Progenitor cell of endocrine pancreas (in vitro differentiated cells): ENCODE results near the gene MRC2. TPM values are rescaled to one million over a fixed set of nuclear protein-coding genes. Genes with fewer than 3 reads are reported as not detected.

Experiments used
- DNase-seq: peaks from one replicate; pipeline ENCODE4 v3.0.0; 2021; ENCODE audit warnings: low spot score; ENCODE audit not compliant: unreplicated experiment
- H3K27ac Mint-ChIP-seq: 2 replicates; pipeline ENCODE4 v1.8.0; 2021; ENCODE audit warnings: mild to moderate bottlenecking, moderate library complexity, mixed read lengths
- H3K27me3 Mint-ChIP-seq: 2 replicates; pipeline ENCODE4 v1.8.0; 2021; ENCODE audit warnings: mixed read lengths
- H3K36me3 Mint-ChIP-seq: 2 replicates; pipeline ENCODE4 v1.8.0; 2022; ENCODE audit warnings: mixed read lengths; ENCODE audit not compliant: insufficient read depth
- H3K4me1 Mint-ChIP-seq: 2 replicates; pipeline ENCODE4 v1.8.0; 2021; ENCODE audit warnings: low read depth, mixed read lengths
- H3K4me3 Mint-ChIP-seq: 2 replicates; pipeline ENCODE4 v1.8.0; 2021; ENCODE audit warnings: low read depth, mild to moderate bottlenecking, moderate library complexity, mixed read lengths
- H3K9me3 Mint-ChIP-seq: 2 replicates; pipeline ENCODE4 v1.8.0; 2021; ENCODE audit warnings: low read depth, mixed read lengths
- total RNA-seq: library from RNA; stranded (reverse); gene quantifications from 2 replicates; pipeline ENCODE4 v1.2.1, GENCODE V29; 2021
- TF ChIP-seq, protein P1 (sequence below): fragments of 200-600 bp; sonication (generic); IDR thresholded peaks from one replicate; pipeline ENCODE4 v1.5.0; 2021; ENCODE audit warnings: antibody characterized with exemption, mild to moderate bottlenecking; ENCODE audit not compliant: unreplicated experiment

Gene MRC2
- total RNA-seq, 1 donor from 2014 or later: 4.9 TPM

GRCh38 chr17:62707425-62707739, 79.9 kb downstream of the MRC2 start:
- Mint-ChIP-seq H3K27me3 (peaks cover 58% of the 10 kb centered on the region), H3K9me3 (no peaks in the 10 kb centered on the region), H3K4me3 (no peak overlapping the region), H3K4me1 (peaks cover 9% of the 10 kb centered on the region), H3K27ac (no peak overlapping the region), H3K36me3 (peaks cover 2% of the 10 kb centered on the region)
- TF ChIP-seq, protein P1, sequence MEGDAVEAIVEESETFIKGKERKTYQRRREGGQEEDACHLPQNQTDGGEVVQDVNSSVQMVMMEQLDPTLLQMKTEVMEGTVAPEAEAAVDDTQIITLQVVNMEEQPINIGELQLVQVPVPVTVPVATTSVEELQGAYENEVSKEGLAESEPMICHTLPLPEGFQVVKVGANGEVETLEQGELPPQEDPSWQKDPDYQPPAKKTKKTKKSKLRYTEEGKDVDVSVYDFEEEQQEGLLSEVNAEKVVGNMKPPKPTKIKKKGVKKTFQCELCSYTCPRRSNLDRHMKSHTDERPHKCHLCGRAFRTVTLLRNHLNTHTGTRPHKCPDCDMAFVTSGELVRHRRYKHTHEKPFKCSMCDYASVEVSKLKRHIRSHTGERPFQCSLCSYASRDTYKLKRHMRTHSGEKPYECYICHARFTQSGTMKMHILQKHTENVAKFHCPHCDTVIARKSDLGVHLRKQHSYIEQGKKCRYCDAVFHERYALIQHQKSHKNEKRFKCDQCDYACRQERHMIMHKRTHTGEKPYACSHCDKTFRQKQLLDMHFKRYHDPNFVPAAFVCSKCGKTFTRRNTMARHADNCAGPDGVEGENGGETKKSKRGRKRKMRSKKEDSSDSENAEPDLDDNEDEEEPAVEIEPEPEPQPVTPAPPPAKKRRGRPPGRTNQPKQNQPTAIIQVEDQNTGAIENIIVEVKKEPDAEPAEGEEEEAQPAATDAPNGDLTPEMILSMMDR: no peak
- DNase-seq: no peak

DNA sequence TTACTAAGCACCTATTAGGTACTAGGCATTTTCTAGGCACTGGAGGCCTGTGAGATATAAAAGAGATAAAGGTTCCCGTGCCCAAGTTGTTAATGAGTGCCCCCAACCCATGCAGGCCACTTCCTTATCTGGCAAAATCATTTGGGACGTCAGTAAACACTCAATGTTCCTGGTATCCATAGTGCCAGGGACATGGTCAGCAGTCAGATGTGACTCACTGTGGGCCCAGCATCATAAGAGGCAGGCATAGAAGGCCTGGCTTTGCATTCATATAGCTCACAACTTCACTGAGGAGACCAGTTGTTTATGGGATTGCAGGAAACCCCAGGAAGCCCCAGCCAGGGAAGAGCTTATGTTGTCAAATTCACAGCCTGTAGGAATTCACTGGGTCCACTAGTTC, 81.1 kb downstream of the MRC2 start:
- Mint-ChIP-seq H3K27ac (no peak overlapping the region), H3K9me3 (no peaks in the 10 kb centered on the region), H3K4me3 (no peak overlapping the region), H3K4me1 (peaks cover 9% of the 10 kb centered on the region), H3K36me3 (peaks cover 2% of the 10 kb centered on the region), H3K27me3 (peaks cover 49% of the 10 kb centered on the region)
- no peak for DNase-seq
- TF ChIP-seq, protein P1: no peak

- no peak overlapping the region for H3K4me3 Mint-ChIP-seq
Measured at GRCh38 chr17:62712171-62712581, 84.7 kb downstream of the MRC2 start.

GRCh38 chr17:62713086-62713881, 85.8 kb downstream of the MRC2 start:
- no peaks in the 10 kb centered on the region for H3K9me3 Mint-ChIP-seq
- no peak overlapping the region for H3K4me3 Mint-ChIP-seq
- no peak overlapping the region for H3K27ac Mint-ChIP-seq
- DNase-seq: no peak
- no peaks in the 10 kb centered on the region for H3K4me1 Mint-ChIP-seq
- TF ChIP-seq, protein P1: no peak
- peaks cover 25% of the 10 kb centered on the region for H3K27me3 Mint-ChIP-seq
- no peaks in the 10 kb centered on the region for H3K36me3 Mint-ChIP-seq

More at GRCh38 chr17:62712171-62712581, 84.7 kb downstream of the MRC2 start:
- Mint-ChIP-seq H3K36me3 (peaks cover 1% of the 10 kb centered on the region), H3K9me3 (no peaks in the 10 kb centered on the region), H3K27me3 (peaks cover 25% of the 10 kb centered on the region), H3K27ac (no peak overlapping the region), H3K4me1 (no peaks in the 10 kb centered on the region)
- TF ChIP-seq, protein P1: no peak
- no peak for DNase-seq

DNA sequence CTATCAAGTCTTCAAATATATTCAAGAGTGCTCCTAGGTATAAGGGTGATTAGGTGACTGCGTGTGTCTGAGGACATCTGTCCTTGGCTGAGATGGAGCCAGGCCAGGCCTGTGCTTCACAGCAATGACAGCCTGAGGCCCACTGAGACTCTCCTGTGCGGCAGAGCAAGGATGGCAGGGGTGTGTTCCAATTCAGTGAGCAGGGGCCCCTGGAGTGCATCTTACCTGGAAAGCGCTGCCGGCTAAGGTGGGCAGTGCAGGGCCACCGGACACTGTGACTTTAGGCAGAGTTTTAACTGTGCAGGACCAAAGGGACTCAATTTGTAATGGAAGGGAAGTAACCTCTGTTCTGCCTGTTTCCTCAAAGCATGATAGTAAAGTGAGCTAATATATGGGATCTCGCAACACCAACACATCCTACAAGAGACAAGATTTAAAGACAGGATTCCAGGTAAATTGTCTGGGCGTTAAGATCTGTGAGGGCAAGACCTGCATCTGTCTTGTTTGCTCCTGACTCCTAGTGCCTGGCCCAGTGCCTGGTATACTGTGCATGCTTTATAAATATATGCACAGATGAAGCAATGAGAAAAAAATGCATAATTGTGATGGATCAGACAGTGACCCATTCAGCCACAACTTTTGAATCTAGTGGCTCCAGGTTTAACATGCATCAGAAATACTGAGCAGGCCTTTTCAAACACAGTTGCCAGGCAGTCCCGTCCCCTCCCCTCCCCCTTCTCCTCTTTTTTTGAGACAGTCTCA, 86.7 kb downstream of the MRC2 start:
- Mint-ChIP-seq H3K36me3 (no peaks in the 10 kb centered on the region), H3K9me3 (no peaks in the 10 kb centered on the region), H3K27me3 (peaks cover 25% of the 10 kb centered on the region), H3K27ac (no peak overlapping the region), H3K4me3 (no peak overlapping the region), H3K4me1 (no peaks in the 10 kb centered on the region)
- no peak for DNase-seq
- TF ChIP-seq, protein P1: no peak
